ENCODE results near the gene TMEM250. TPM values are rescaled to one million over a fixed set of nuclear protein-coding genes. Genes with fewer than 3 reads are reported as not detected.
A peak's percentile ranks its signal among the peaks of the same experiment; 100 is the strongest.

Gene TMEM250
- total RNA-seq, 1 experiment from 2014 or later: 26.3 TPM

- Mint-ChIP-seq H3K27me3 (ENCODE audit: unreplicated experiment) (no peaks in the 10 kb centered on the region), H3K36me3 (ENCODE audit: insufficient read depth, unreplicated experiment) (peaks cover 18% of the 10 kb centered on the region), H3K9me3 (ENCODE audit: low read depth, unreplicated experiment) (no peaks in the 10 kb centered on the region), H3K4me3 (ENCODE audit: low read depth, unreplicated experiment) (peak overlapping the region; percentile 74), H3K27ac (ENCODE audit: unreplicated experiment) (peak overlapping the region; percentile 20), H3K4me1 (ENCODE audit: low read depth, unreplicated experiment) (no peaks in the 10 kb centered on the region)
- no peak for DNase-seq
- no peak for TF ChIP-seq CTCF (IDR thresholded peaks at IDR 0.05; ENCODE audit: unreplicated experiment)
- no TSS peak for BruUV-seq (replicated peaks)
- CTCF ChIA-PET: no interaction called here
- intact Hi-C loops (cut with micrococcal nuclease; ENCODE audit: unreplicated experiment): no loop called here
These were observed 2.1 kb downstream of the TMEM250 start for GRCh38 chr9:136116360-136117098.

- CTCF ChIA-PET: no interaction called here
- BruUV-seq (replicated peaks): no TSS peak
- H3K27me3 Mint-ChIP-seq (ENCODE audit: unreplicated experiment): no peaks in the 10 kb centered on the region
- DNase-seq: no peak
- H3K36me3 Mint-ChIP-seq (ENCODE audit: insufficient read depth, unreplicated experiment): peaks cover 18% of the 10 kb centered on the region
- no peak for TF ChIP-seq CTCF (IDR thresholded peaks at IDR 0.05; ENCODE audit: unreplicated experiment)
- H3K4me1 Mint-ChIP-seq (ENCODE audit: low read depth, unreplicated experiment): no peaks in the 10 kb centered on the region
- H3K27ac Mint-ChIP-seq (ENCODE audit: unreplicated experiment): no peak overlapping the region
- intact Hi-C loops (cut with micrococcal nuclease; ENCODE audit: unreplicated experiment): no loop called here
- H3K9me3 Mint-ChIP-seq (ENCODE audit: low read depth, unreplicated experiment): no peaks in the 10 kb centered on the region
- H3K4me3 Mint-ChIP-seq (ENCODE audit: low read depth, unreplicated experiment): no peak overlapping the region
These were observed 2.9 kb downstream of the TMEM250 start for GRCh38 chr9:136115641-136116359.

- H3K4me3 Mint-ChIP-seq (ENCODE audit: low read depth, unreplicated experiment): no peak overlapping the region
- CTCF ChIA-PET: no interaction called here
- H3K27me3 Mint-ChIP-seq (ENCODE audit: unreplicated experiment): no peaks in the 10 kb centered on the region
- TF ChIP-seq CTCF (IDR thresholded peaks at IDR 0.05; ENCODE audit: unreplicated experiment): no peak
- H3K27ac Mint-ChIP-seq (ENCODE audit: unreplicated experiment): no peak overlapping the region
- no peak for DNase-seq
- H3K9me3 Mint-ChIP-seq (ENCODE audit: low read depth, unreplicated experiment): no peaks in the 10 kb centered on the region
- intact Hi-C loops (cut with micrococcal nuclease; ENCODE audit: unreplicated experiment): no loop called here
- H3K36me3 Mint-ChIP-seq (ENCODE audit: insufficient read depth, unreplicated experiment): peaks cover 18% of the 10 kb centered on the region
- BruUV-seq (replicated peaks): no TSS peak
- H3K4me1 Mint-ChIP-seq (ENCODE audit: low read depth, unreplicated experiment): no peaks in the 10 kb centered on the region
These were observed 3.5 kb downstream of the TMEM250 start for GRCh38 chr9:136115206-136115605.

GRCh38 chr9:136114610-136115009 is 4.1 kb downstream of the TMEM250 start:
- no peak overlapping the region for H3K4me3 Mint-ChIP-seq (ENCODE audit: low read depth, unreplicated experiment)
- H3K9me3 Mint-ChIP-seq (ENCODE audit: low read depth, unreplicated experiment): no peaks in the 10 kb centered on the region
- H3K36me3 Mint-ChIP-seq (ENCODE audit: insufficient read depth, unreplicated experiment): peaks cover 18% of the 10 kb centered on the region
- CTCF ChIA-PET: no interaction called here
- no peak for TF ChIP-seq CTCF (IDR thresholded peaks at IDR 0.05; ENCODE audit: unreplicated experiment)
- TSS peak; percentile 49 for BruUV-seq (replicated peaks)
- no peaks in the 10 kb centered on the region for H3K27me3 Mint-ChIP-seq (ENCODE audit: unreplicated experiment)
- no peak for DNase-seq
- H3K4me1 Mint-ChIP-seq (ENCODE audit: low read depth, unreplicated experiment): no peaks in the 10 kb centered on the region
- no peak overlapping the region for H3K27ac Mint-ChIP-seq (ENCODE audit: unreplicated experiment)
- intact Hi-C loops (cut with micrococcal nuclease; ENCODE audit: unreplicated experiment): no loop called here

Measured in Calu3 (cell line).